Islet precursor cell (in vitro differentiated cells): ENCODE data around the gene RAB35.

ENCODE experiments used
- DNase-seq: peaks from one replicate; pipeline ENCODE4 v3.0.0-alpha.2; 2018

RAB35 gene

DNA sequence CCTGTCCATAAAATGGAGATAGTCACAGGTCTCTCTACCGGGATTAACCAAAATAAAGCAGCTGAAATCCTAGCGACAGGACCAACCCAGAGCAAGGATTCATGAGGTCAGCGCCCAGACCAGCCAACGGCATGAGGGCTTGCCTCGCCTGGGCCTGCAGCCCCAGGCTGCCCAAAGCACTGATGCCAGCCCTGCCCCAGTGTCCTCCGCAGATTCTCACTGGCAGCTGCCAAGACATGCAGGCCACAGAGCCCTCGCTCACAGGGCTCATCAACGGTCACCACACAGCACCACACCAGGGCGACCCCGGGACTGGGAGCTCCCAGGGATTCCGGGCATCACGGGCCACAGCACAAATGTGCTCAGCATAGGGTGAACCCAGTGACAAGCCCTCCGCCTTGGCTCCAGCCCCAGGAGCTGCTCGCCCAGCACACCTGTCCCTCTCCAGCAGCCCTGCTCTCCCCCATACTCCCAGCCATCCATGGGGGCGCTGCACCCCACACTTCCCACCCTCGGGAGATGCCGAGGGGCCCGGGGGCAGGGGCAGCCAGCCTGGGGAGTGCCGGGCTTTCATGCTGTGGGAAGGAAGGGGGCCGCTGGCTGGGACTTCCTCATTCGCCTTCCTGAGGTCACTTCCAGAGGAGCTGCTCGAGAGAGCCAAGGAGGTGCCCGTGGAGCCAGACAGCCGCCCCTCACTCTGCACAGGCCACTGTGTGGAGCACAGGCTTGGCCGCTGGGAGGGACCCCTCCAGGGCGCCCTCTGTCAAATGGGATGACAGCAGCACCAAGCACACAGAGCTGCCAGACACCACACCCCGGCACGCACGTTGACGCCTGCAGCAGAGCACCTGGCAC is 14.1 kb downstream of the RAB35 start:
- peak; percentile 54 for DNase-seq

DNA sequence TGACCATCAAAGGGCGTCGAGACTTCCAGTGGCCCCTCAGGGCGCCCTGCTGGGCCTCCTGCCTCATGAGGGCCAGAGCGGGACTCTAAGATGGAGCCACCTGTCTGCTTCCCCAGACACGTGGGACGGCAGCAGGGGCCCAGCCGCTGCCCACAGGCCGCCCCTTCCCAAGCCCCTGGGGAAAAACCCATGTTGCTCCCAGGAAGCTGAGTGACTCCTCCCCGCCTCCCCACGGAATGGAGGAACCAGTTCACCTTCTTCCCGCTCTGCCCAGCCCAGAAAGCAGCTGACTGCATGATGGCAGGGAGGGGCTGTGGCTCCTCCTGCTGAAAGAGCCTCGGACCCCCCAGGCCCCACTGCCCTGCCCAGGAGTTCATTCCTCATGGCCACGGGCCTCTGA is 14.9 kb downstream of the RAB35 start:
- DNase-seq: peak; percentile 61

DNA sequence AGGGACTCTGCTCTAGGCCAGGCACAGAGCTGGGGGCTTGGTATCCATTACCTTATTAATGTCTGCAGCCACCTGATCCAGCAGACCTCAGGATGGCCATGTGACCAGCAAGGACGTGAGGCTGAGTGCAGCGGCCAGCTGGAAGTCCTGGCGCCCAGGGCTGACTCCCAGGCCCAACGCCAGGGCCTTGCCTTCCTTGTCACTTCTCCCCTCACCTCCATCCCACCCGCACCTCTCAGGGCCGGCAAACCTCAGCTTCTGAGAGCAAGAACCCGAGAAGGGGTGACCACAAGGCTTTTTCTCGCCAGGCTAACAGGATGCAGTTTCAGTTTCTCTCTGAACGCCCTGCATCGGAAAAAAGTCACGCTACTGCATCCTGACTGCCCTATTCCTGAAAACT is 15.4 kb downstream of the RAB35 start:
- no peak for DNase-seq

DNA sequence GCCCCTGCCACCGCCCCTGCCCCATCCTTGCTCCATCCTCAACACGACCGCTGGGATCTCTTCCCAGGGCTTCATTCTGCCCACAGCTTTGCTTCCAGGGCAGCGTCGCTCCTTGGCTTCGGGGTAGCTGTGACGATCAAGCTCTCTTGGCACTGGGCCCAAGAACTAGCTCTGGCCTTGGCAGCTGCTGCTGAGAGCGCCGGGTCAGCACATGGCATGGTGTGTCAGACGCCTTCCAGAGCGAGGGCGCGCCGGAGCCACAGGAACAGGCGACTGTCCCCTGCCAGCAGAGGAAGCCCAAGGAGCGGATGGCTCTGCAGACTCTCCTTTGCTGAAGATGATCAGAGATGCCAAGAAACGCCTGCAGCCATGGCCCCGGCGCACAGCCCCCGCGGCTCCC is 15.9 kb downstream of the RAB35 start:
- peak; percentile 52 for DNase-seq

DNA sequence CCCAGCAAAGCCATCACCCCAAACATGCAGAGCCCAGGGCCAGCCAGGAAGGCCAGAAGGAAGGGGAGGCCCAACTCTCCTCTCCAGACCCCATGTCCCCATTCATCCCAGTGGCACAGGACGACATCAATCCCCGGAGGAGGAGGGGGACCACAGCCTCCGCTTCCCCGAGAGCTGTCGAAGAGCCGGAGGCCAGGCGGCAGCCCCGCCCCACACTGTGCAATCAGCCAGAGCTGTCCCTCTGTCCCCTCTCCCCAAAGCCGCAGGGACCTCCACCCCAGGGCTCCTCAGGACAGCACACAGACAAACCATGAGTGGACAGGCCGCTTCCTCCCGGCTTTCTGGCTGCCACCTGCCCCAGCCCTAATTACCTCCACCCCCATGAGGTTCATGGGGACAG is 16.8 kb downstream of the RAB35 start:
- DNase-seq: no peak

DNA sequence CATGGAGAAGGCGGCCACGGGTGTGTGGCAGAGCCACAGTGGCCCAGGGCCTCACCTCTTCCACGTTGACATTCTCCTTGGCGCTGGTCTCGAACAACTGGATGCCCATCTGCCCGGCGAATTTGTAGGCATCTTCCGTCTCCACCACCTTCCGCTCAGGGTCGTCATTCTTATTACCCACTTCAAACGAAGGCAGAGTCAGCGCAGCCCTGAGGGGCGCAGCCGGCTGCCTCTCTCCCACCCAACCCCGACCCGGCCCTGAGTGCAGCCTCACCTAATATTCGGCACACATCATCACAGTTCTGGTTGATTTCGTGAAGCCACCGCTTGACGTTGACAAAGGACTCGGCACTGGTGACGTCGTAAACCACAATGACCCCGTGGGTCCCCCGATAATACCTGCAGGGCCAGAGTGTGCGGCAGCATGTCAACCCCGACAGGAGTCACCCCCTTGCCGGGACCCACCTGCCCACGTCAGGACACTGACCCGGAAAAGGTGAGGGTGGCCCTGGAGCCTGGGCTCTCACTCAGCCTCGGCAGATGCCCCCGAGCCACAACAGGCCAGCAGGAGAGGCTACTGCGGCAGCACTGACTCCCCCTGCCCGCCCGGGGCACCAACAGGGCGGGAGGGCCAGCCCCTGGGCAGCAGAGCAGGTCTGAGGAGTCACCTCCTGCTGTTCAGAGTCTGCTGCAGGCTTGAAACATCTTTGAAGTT is 17.6 kb downstream of the RAB35 start:
- no peak for DNase-seq

DNA sequence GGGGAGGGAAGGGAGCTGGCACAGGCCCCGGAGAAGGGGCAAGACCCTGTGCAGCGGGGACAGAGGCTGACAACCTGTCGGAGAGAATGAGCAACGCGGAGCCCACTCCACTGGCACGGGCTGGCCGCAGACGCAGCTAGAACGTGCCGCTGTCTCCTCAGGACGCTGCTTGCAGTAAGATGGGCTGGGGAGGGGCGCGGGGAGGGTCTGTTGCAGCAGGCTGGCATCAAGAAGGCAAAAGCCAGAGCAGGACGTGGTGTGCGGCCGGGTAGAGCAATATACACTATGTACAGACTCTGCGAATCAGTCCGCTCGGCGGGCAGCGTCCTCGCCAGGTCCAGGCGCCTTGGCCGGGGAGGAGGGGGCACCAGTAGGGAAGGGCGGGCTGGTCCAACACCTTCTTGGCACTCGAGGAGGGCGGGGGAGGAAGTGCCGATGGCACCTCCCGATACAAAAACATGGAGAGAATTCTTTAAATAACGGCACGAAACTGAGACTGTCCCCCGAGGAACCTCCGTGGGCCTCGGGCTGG is 19.8 kb downstream of the RAB35 start:
- DNase-seq: no peak

DNA sequence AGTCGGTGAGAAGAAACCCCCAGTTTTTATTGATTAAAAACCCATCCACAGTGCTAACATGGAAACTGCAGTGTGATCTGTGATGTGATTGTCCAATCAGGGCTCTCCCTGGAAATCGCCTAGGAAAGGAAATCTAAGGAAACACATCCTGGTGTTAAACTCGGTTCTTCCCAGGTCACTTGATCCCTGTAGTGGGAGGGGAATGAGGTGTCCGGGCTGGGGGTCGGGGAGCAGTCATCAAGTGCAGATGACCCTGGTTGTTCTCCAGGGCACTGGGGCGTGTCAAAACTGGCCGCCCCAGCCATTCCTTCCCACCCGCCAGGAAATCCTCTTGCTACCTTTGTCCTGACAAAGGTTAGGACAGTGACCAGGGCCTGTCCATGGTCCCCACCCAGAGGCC is 20.8 kb downstream of the RAB35 start:
- DNase-seq: no peak

DNA sequence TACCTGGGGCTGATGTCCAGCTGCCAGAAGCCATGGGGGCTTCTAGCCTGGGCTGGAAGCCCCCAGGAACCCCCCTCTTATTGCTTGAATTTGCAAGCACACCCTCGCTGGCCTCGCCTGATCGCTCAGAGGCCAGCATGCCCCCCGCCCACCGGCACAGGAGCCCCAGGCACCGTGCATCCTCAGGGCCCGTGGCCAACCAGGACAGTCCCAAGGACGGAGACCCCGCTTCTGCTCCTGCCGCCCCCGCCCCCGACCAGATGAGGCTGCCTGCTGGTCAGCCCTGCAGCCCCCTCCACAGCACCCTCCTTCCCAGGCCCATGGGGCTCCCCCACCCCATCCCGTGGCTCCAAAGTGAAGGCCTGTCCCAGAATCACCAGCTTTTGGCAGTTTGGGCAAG is 21.2 kb downstream of the RAB35 start:
- no peak for DNase-seq

DNA sequence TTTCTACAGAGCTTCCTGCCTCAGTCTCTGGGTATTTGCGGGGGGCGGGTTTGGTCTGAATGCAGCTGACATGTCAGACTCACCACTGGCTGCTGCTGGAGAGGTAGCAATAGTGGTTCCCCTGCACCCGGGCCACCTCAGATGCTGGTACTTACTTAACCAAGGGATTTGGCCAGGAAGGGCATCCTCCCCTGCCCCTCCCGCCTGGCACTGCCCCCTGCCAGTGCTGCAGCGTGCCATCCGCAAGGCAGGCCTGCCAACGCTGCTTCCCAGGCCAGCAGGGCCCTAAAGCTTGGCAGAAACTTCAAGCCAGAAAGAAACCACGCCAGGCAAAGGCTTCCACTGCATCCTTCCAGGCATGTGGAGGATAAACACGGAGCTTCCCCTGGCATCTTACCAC is 22.1 kb downstream of the RAB35 start:
- no peak for DNase-seq

DNA sequence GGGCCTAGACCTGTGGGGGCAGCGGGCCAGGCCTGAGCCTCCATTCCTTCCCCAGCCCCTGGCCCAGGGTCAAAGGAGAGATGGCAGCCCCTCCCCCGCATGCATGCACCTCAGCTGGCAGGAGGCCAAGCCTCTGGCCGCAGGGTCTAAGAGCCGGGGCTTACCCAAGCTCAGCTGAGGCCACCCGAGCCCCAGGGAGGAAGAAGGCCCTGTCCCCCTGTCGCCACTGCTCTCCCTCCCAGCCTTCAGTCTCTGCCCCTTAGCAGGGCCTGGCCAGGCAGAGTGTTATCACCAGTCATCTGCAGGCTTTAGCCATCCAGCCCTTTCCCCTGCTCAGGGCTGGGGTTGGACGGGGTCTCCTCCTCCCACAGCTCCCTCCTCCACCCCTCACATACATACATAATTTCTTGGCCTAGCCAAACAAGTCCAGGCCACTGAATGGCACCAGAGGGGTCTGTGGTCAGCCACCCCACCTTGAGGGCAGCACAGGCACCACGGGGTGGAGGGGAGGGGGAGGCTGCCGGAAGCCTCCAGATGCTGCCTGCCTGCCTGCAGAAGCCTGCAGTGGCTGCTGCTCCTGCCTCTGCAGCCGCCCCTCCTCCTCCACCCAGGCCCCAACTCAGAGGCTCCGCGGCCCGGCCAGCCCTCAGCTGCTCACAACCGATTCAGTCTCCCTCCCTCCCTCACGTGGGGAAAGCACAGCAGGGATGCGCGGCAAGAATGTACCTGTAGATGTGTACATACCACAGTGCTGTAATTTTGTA is 22.8 kb downstream of the RAB35 start:
- peak; percentile 95 for DNase-seq

DNA sequence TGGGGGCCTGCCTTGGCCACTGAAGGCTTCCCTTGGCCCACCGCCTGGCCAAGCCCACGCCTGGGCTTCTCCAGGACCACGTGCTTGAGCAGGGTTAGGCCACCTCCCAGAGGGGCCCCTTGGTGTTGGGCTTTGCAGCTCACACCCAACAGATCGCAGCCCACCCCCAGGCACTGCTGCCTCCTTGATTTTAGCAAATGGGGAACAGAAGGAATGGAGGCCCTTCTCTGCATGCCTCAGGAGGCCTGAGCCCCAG is 23.3 kb downstream of the RAB35 start:
- no peak for DNase-seq

DNA sequence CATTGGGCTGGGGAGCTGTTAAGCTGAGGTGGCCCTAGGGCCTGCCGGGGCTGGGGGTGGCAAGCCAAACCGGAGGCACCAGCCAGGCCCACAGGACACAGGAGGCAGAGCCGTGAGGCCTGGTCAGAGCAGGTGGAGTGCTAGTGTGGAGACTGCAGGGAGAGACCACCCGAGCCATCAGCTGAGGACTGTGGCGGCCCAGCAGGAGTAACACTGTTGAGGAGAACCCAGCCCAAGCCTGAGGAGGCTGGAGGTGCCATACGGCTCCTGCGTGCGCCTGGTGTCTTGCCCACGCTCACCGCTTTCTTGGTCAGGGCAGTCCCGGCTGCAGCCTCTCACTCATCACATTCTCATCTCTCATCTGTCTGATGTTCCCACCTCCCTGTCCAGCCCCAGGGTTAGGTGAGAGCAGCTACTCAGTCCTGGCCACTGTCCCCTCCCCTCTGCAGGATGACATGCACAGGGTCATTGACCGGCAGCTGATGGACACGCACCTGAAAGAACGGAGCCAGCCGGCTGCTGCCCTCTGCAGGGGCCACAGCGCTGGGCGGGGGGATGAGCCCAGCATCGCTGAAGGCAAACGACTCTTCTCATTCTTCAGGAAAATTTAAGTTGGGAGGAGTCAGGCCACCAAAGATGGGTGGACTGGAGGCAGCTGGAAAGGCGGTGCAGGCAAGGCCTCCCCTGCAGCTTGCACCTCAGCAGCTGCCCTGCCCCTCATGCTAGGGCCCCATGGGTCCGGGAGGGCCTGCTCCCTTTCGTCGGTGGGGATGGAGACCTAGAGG is 23.8 kb downstream of the RAB35 start:
- no peak for DNase-seq

DNA sequence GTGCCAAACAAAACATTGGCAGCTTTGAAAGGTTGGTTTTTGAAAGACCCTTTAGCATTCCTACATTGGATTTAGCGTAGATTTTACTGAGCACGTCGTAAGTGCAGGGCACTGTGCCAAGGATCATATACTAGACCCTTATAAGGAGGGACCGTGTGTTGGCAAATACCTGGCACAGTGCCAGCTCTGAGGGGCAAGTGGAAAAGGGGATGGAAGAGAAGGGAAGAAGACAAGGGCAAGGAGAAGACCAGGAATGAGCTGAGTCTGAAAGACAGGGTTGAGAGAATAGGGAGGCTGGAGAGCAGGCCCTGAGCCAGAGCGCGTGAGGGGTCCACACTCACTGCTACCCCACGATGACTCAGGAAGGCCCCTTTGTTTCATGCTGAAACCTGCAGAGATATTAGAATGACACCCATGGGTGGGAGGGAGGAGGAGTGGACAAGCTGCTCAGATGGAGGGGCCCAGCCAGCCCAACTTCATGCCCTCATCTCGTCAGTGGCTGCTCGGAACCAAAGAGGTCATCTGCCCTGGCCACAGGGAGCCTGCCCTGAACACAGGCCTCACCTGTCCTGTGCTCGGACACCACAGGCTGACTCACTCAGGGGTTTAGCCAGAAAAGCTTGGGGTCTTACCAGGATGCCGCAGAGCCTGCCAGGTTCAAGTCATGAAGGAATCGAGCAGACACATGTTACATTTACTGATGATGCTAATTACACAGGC is 25.0 kb downstream of the RAB35 start:
- DNase-seq: no peak

DNA sequence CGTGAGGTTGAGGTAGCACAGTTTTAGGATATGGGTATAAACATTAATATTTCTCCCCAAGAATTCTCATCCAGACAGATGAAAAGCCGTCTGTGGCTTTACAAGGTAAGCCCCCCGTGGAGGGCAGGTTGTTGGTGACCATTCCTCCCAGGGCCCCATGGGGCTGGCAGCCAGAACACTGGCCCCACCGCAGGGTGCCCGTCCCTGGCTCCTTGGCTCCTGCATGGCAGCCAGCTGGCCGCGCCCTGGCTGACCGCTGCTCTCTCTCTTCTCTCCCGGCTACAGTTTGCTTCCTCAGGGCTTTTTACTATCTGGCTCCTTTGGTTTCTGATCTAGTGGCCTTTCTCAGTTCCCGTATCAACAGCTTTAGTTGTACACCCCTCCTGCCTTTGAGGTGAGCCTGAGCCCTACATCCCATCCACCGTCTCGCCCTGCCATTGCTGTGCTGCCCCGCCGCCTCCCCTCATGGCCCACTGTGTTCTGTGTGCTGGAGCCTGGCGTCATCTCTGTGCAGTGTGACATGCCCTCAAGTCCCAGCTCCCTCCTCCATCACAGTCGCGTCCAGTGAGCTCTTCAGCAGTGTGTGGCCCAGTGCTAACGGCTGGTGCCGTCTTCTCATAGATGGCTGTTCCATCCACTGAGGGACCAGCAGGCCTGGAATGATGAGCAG is 25.8 kb downstream of the RAB35 start:
- no peak for DNase-seq

DNA sequence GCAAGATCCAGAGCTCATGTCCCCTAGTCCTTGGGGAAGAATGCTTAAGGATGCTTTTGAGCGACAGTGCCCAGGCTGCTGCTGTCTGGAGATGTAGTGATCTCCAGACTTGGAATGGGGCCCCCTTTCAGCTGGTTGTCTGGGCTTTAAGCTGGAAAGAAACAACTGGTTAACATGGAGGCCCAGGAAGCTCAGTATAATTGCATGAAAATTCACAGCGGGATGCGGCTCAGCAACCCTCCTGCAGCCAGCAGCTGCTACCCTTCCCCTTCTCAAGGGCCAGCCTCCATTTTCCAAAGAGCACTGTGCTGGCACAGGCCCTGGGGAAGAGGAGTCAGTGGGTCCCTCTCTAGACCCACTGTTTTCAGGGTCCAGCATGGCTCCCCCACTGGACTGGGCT is 26.3 kb downstream of the RAB35 start:
- no peak for DNase-seq

DNA sequence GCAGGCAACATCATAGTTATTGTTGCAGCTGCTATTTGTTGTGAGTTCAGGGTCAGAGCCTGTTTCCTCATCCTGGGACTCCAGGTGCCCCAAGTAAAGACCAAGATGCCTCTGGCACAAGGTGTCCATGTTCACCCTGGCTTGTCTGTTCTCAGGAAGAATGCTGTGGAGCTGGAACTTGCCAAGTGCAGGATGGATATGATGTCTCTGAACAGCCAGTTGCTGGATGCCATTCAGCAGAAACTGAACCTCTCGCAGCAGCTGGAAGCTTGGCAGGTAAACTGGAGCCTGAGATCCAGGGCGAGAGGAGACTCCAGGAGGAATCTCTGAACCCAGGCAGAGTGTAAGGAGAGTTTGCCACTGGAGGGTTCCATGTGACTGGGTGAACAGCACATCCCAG is 26.8 kb downstream of the RAB35 start:
- DNase-seq: no peak

DNA sequence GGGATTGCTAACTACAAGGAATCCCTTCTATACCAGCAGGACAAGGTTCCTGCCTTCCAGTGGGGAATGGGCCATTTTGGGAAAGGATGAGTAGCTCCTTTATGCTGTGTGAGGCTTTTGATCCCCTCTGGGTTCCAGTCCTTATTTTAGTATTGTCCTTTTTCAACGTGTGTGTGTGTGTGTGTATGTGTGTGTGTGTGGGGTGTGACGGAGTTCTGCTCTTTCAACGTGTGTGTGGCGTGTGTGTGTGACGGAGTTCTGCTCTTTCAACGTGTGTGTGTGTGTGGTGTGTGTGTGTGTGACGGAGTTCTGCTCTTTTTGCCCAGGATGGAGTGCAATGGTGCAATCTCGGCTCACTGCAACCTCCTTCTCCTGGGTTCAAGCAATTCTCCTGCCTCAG is 27.4 kb downstream of the RAB35 start:
- DNase-seq: no peak

DNA sequence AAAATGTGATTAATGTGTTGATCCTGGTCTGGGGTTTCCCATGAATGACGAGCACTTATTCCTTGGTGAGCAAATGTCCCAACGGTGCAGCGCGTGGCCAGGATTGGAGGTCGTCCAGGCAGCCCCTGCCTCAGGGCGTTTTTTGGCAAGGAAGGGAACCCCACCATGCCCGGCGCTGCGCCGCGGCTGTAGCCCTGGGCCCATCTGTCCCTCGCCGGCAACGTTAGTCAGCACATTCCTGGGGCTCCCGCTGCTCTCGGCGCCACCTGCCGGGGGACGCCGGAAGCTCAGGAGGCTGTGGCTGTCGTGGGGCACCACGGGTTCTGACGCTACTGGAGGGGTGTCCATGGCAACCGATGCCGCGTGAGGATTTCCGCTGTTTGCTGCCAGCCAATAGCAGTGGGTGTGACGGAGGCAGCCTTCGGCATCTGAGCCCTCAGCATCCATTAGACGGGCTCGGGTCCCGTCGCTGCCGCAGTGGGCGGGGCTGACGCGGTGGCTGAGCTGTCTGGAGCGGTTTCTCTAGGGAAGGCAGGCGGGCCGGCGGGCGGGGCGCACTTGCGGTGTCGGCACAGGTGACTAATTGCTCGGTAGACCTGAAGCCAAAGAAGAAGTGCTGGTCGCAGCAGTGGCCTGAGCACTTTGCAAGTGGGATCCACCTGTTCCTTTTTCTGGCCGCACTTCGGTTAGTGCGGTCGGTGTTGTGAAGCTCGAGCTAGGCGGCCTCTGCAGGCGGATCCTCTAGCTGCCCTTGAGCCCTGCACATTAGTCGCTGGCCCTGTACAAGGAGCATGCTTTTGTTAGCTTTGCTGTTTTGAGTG is 29.5 kb downstream of the RAB35 start:
- peak; percentile 100 for DNase-seq

DNA sequence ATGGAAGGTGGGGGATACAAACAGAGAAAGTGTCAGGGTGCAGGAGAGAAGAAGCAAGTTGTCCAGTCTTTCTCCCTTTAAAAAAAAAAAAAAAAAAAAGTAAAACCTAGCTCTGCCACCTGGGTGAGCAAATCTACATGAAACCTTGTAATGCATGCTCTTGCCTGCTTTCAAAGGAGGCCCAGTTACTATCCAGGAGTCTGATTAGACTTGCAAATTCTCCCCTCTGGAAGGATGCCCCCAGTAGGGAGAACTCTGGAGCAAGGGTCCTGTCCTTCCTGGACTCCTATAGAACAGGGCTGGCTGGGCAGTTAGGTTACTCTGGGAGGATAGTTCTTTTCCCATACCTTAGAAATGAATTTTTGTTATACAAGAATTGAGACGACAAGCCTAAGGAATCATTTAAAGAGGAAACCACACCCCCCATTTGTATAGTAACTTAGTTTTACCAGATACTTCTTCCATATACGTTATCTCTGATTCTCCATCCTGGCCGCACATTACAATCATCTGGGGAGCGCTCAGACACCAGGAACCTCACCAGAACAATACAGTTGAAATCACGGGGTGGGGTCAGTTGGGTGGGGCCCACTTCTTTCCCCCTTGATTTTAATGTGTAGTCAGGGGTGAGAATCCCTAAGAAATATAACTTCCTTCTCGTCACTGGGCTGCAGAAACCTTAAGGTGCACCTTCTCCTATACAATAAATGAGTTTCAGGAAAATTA is 30.5 kb downstream of the RAB35 start:
- no peak for DNase-seq
